H9 (cell line): ENCODE measurements around the gene CCKAR. TPM values are rescaled to one million over a fixed set of nuclear protein-coding genes. Genes with fewer than 3 reads are reported as not detected.

Experiments used
- DNase-seq: peaks from one replicate; pipeline ENCODE4 v3.0.0-alpha.2; 2017
- H2AFZ ChIP-seq: one replicate; pipeline ENCODE4 v1.6.1; 2013; ENCODE audit warnings: mild to moderate bottlenecking, low read length, control low read depth, moderate library complexity
- H2AK5ac ChIP-seq: 2 replicates; pipeline ENCODE4 v1.6.1; 2013; ENCODE audit warnings: low read length, control low read depth, mixed read lengths; ENCODE audit not compliant: insufficient read length
- H2BK120ac ChIP-seq: one replicate; pipeline ENCODE4 v1.6.1; 2013; ENCODE audit warnings: low read depth, mild to moderate bottlenecking, low read length, control low read depth, inconsistent platforms; ENCODE audit not compliant: poor library complexity, severe bottlenecking
- H2BK12ac ChIP-seq: 2 replicates; pipeline ENCODE4 v1.6.1; 2013; ENCODE audit warnings: low read length, control low read depth, mixed read lengths, low read depth; ENCODE audit not compliant: insufficient read length
- H2BK15ac ChIP-seq: 2 replicates; pipeline ENCODE4 v1.6.1; 2013; ENCODE audit warnings: low read depth, low read length, control low read depth
- H2BK20ac ChIP-seq: one replicate; pipeline ENCODE4 v1.6.1; 2013; ENCODE audit warnings: low read depth, mild to moderate bottlenecking, low read length, control low read depth, inconsistent platforms; ENCODE audit not compliant: poor library complexity, severe bottlenecking
- H2BK5ac ChIP-seq: 2 replicates; pipeline ENCODE4 v1.6.1; 2013; ENCODE audit warnings: low read length, control low read depth, mixed read lengths; ENCODE audit not compliant: insufficient read length
- H3K14ac ChIP-seq: 2 replicates; pipeline ENCODE4 v1.6.1; 2013; ENCODE audit warnings: low read length, control low read depth; ENCODE audit not compliant: insufficient read depth
- H3K18ac ChIP-seq: 2 replicates; pipeline ENCODE4 v1.6.1; 2013; ENCODE audit warnings: low read depth, mild to moderate bottlenecking, mixed read lengths, low read length, control low read depth; ENCODE audit not compliant: insufficient read length
- H3K23ac ChIP-seq: 2 replicates; pipeline ENCODE4 v1.6.1; 2013; ENCODE audit warnings: low read length, control low read depth, mixed read lengths, low read depth; ENCODE audit not compliant: insufficient read length
- H3K23me2 ChIP-seq: 2 replicates; pipeline ENCODE4 v1.6.1; 2013; ENCODE audit warnings: low read depth, mild to moderate bottlenecking, mixed read lengths, low read length, control low read depth; ENCODE audit not compliant: insufficient read length, poor library complexity, severe bottlenecking
- H3K27ac ChIP-seq: 2 replicates; pipeline ENCODE4 v1.5.1; 2013; ENCODE audit warnings: low read length, control low read depth, mixed read lengths, low read depth; ENCODE audit not compliant: insufficient read length
- H3K27me3 ChIP-seq: 2 replicates; pipeline ENCODE4 v1.6.1; 2013; ENCODE audit warnings: low read length, control low read depth, inconsistent platforms; ENCODE audit not compliant: insufficient read depth
- H3K4ac ChIP-seq: 2 replicates; pipeline ENCODE4 v1.6.1; 2013; ENCODE audit warnings: low read depth, mild to moderate bottlenecking, control low read depth, inconsistent platforms, low read length, moderate library complexity
- H3K4me1 ChIP-seq: 2 replicates; pipeline ENCODE4 v1.6.1; 2013; ENCODE audit warnings: low read length, control low read depth, inconsistent platforms; ENCODE audit not compliant: insufficient read depth
- H3K4me2 ChIP-seq: 2 replicates; pipeline ENCODE4 v1.6.1; 2013; ENCODE audit warnings: low read length, control low read depth, mixed read lengths; ENCODE audit not compliant: insufficient read length, insufficient read depth
- H3K56ac ChIP-seq: 2 replicates; pipeline ENCODE4 v1.6.1; 2013; ENCODE audit warnings: low read depth, mild to moderate bottlenecking, mixed read lengths, low read length, control low read depth; ENCODE audit not compliant: insufficient read length
- H3K79me1 ChIP-seq: 2 replicates; pipeline ENCODE4 v1.6.1; 2013; ENCODE audit warnings: low read depth, mild to moderate bottlenecking, moderate library complexity, low read length, control low read depth, inconsistent platforms; ENCODE audit not compliant: insufficient read depth, poor library complexity, severe bottlenecking
- H3K79me2 ChIP-seq: 2 replicates; pipeline ENCODE4 v1.6.1; 2013; ENCODE audit warnings: low read length, control low read depth, inconsistent platforms; ENCODE audit not compliant: insufficient read depth
- H3K9ac ChIP-seq: 2 replicates; pipeline ENCODE4 v1.6.1; 2013; ENCODE audit warnings: low read length, control low read depth, mixed read lengths; ENCODE audit not compliant: insufficient read length; ENCODE audit errors: extremely low read depth
- H3K9me3 ChIP-seq: one replicate; pipeline ENCODE4 v1.6.1; 2013; ENCODE audit warnings: low read depth, low read length, inconsistent platforms; ENCODE audit not compliant: control insufficient read depth
- H3T11ph ChIP-seq: one replicate; pipeline ENCODE4 v1.6.1; 2013; ENCODE audit warnings: mild to moderate bottlenecking, low read length, control low read depth, inconsistent platforms
- H4K20me1 ChIP-seq: one replicate; pipeline ENCODE4 v1.6.1; 2013; ENCODE audit not compliant: control insufficient read depth, insufficient read length, insufficient read depth
- H4K5ac ChIP-seq: 2 replicates; pipeline ENCODE4 v1.6.1; 2013; ENCODE audit warnings: low read depth, mild to moderate bottlenecking, mixed read lengths, low read length, control low read depth; ENCODE audit not compliant: insufficient read length
- H4K8ac ChIP-seq: replicated peaks from 2 replicates; pipeline ENCODE4 v1.6.1; 2013; ENCODE audit warnings: low read length, control low read depth, mixed read lengths, low read depth; ENCODE audit not compliant: insufficient read length
- H4K91ac ChIP-seq: 2 replicates; pipeline ENCODE4 v1.6.1; 2013; ENCODE audit warnings: low read depth, mild to moderate bottlenecking, moderate library complexity, mixed read lengths, low read length, control low read depth; ENCODE audit not compliant: insufficient read length
- H3K27ac Mint-ChIP-seq, 3 experiments: 2 replicates in 2 of 3; 3 replicates in 1 of 3; pipeline ENCODE4 v1.8.0; 2020 to 2021; ENCODE audit warnings: mixed read lengths in 3 of 3, mild to moderate bottlenecking in 1 of 3, moderate library complexity in 1 of 3
- H3K27me3 Mint-ChIP-seq: 2 replicates; pipeline ENCODE4 v1.8.0; 2021; ENCODE audit warnings: low read depth, mild to moderate bottlenecking, moderate library complexity, mixed read lengths
- H3K36me3 Mint-ChIP-seq, 3 experiments: 2 replicates in 2 of 3; 3 replicates in 1 of 3; pipeline ENCODE4 v1.8.0; 2020 to 2021; ENCODE audit warnings: low read depth in 3 of 3, mixed read lengths in 3 of 3; ENCODE audit not compliant: insufficient read depth in 1 of 3
- H3K4me1 Mint-ChIP-seq, 2 experiments: 2 replicates each; pipeline ENCODE4 v1.8.0; 2020; ENCODE audit warnings: mixed read lengths in 2 of 2
- H3K4me3 Mint-ChIP-seq, 2 experiments: 2 replicates in 1 of 2; 3 replicates in 1 of 2; pipeline ENCODE4 v1.8.0; 2020 to 2021; ENCODE audit warnings: mild to moderate bottlenecking in 2 of 2, mixed read lengths in 2 of 2, moderate library complexity in 1 of 2
- H3K9me3 Mint-ChIP-seq, 2 experiments: 2 replicates in 1 of 2; 3 replicates in 1 of 2; pipeline ENCODE4 v1.8.0; 2020; ENCODE audit warnings: mild to moderate bottlenecking in 2 of 2, mixed read lengths in 2 of 2, moderate library complexity in 1 of 2
- CTCF ChIP-seq: fragments of 200-600 bp; sonication (generic); conservative IDR thresholded peaks from 3 replicates; pipeline ENCODE4 v1.8.0; 2021; ENCODE audit warnings: antibody characterized with exemption, mild to moderate bottlenecking
- WGBS: extraction: QIAGEN DNeasy Blood & Tissue Kit; methylation state at CpG from one replicate; pipeline ENCODE4 v1.1.7; 2013; ENCODE audit warnings: missing lambda C conversion rate, low lambda C conversion rate, mixed read lengths; ENCODE audit not compliant: insufficient read length; ENCODE audit errors: extremely low coverage; 5-methylcytosine and 5-hydroxymethylcytosine counted together
- total RNA-seq: library from RNA; stranded (reverse); gene quantifications from 2 replicates; pipeline ENCODE4 v1.2.1, GENCODE V29; 2021

Gene CCKAR
- total RNA-seq, 1 experiment from 2014 or later = not detected

GRCh38 chr4:26503844-26504243 is 13.6 kb upstream of the CCKAR start:
- Histone ChIP-seq H3K14ac (no peak overlapping the region), H4K20me1 (no peaks in the 10 kb centered on the region), H3K18ac (no peak overlapping the region), H2AK5ac (no peak overlapping the region), H2BK12ac (no peak overlapping the region), H3T11ph (no peak overlapping the region), H3K4ac (no peak overlapping the region), H3K4me2 (no peak overlapping the region), H4K8ac (no peak overlapping the region), H2BK15ac (no peak overlapping the region), H3K79me1 (no peaks in the 10 kb centered on the region), H2BK20ac (no peak overlapping the region), H3K9ac (no peak overlapping the region), H4K91ac (no peak overlapping the region), H3K9me3 (no peaks in the 10 kb centered on the region), H3K27me3 (0 out of 2 replicates have a peak, but pooled peaks cover 2% of the 10 kb centered on the region), H2BK120ac (no peak overlapping the region), H4K5ac (no peak overlapping the region), H2BK5ac (no peak overlapping the region), H3K79me2 (no peaks in the 10 kb centered on the region), H2AFZ (no peak overlapping the region), H3K27ac (no peak overlapping the region), H3K23me2 (no peaks in the 10 kb centered on the region), H3K23ac (no peak overlapping the region), H3K56ac (no peak overlapping the region), H3K4me1 (no peaks in the 10 kb centered on the region)
- H3K27ac Mint-ChIP-seq = no peak overlapping the region
- H3K4me3 Mint-ChIP-seq = no peak overlapping the region
- no peaks in the 10 kb centered on the region for H3K4me1 Mint-ChIP-seq
- whole genome bisulfite sequencing = no CpG with 5 or more reads among the region's 4 CpGs
- H3K36me3 Mint-ChIP-seq = 0 out of 7 replicates have a peak, but pooled peaks cover 0 to 2% (median 0%) of the 10 kb centered on the region in 3 experiments
- H3K27me3 Mint-ChIP-seq = no peaks in the 10 kb centered on the region
- H3K9me3 Mint-ChIP-seq = peaks cover 3 to 9% of the 10 kb centered on the region in 2 experiments; a peak in 4 of 5 replicates
- no peak for TF ChIP-seq CTCF
- no peak for DNase-seq
